Stomach (tissue), 9 donors: ENCODE measurements around the gene CACNA1H. TPM values are rescaled to one million over a fixed set of nuclear protein-coding genes. Genes with fewer than 3 reads are reported as not detected.

Experiments
- DNase-seq, 2 donors: peaks; one replicate each; pipeline versions ENCODE4 v3.0.0 to v3.0.0-alpha.2; 2013 to 2019
- H3K27ac ChIP-seq, 5 donors: fragments of 200-600 bp in 4 of 5; sonication (generic) in 4 of 5; one replicate each; pipeline ENCODE4 v1.5.1; 2013 to 2019; ENCODE audit warnings: mild to moderate bottlenecking in 1 of 5, moderate library complexity in 1 of 5
- H3K27me3 ChIP-seq, 3 donors: fragments of 200-600 bp; sonication (generic); one replicate each; pipeline ENCODE4 v1.5.1; 2017 to 2019; ENCODE audit warnings: mixed run types in 1 of 3
- H3K36me3 ChIP-seq, 4 donors: fragments of 200-600 bp; sonication (generic); 1 replicate in 3 of 4; 2 replicates in 1 of 4; pipeline ENCODE4 v1.5.1; 2016 to 2019
- H3K4me1 ChIP-seq, 4 donors: fragments of 200-600 bp; sonication (generic); one replicate each; pipeline ENCODE4 v1.5.1; 2016 to 2019
- H3K4me3 ChIP-seq, 4 donors: fragments of 200-600 bp; sonication (generic) in 3 of 4; one replicate each; pipeline ENCODE4 v1.5.1; 2016 to 2019; ENCODE audit warnings: mild to moderate bottlenecking in 1 of 4
- H3K9me3 ChIP-seq, 4 donors: fragments of 200-600 bp; sonication (generic); one replicate each; pipeline ENCODE4 v1.5.1; 2016 to 2019
- EP300 ChIP-seq: sonication (generic); formaldehyde crosslinking; IDR thresholded peaks from one replicate; pipeline ENCODE4 v1.6.1; 2017; ENCODE audit warnings: antibody characterized with exemption
- POLR2A ChIP-seq, 4 donors: fragments of 450-650 bp; IDR thresholded peaks; one replicate each; pipeline ENCODE4 v1.6.1; 2016; ENCODE audit warnings: antibody characterized with exemption in 4 of 4, control low read depth in 2 of 4, mild to moderate bottlenecking in 1 of 4, moderate library complexity in 1 of 4
- POLR2AphosphoS5 ChIP-seq, 3 donors: sonication (generic); formaldehyde crosslinking; IDR thresholded peaks; one replicate each; pipeline ENCODE4 v1.6.1; 2016; ENCODE audit warnings: antibody characterized with exemption in 3 of 3
- WGBS, 5 donors: extraction: QIAGEN DNeasy Blood & Tissue Kit in 3 of 5; methylation state at CpG; one replicate each; pipeline versions ENCODE4 v1.1.5 to v1.1.7; 2013 to 2018; 5-methylcytosine and 5-hydroxymethylcytosine counted together
- intact Hi-C: fragments of 100-400 bp; cut with DNase I; formaldehyde crosslinking; loops from one replicate; pipeline ENCODE4 v1.15.1; 2023; ENCODE audit warnings: low total_unique reads
- polyA plus RNA-seq, 3 donors: library from polyadenylated mRNA; stranded (reverse); fragments of 200-250 nt; gene quantifications; one replicate each; pipeline ENCODE4 v1.2.3, GENCODE V29; 2013
- total RNA-seq, 5 donors: library from RNA; depleted of rRNA; stranded (reverse); fragments of >200 nt; gene quantifications; one replicate each; pipeline versions ENCODE4 v1.1.0 to v1.2.3, GENCODE V29; 2014 to 2016
- TF ChIP-seq, protein P1 (sequence below), 7 experiments: fragments of 450-650 bp in 4 of 7; fragments of 200-600 bp in 3 of 7; sonication (generic) in 3 of 7; IDR thresholded peaks; one replicate each; pipeline ENCODE4 v1.5.1; 2016 to 2019; ENCODE audit warnings: antibody characterized with exemption in 7 of 7, control low read depth in 2 of 7, mild to moderate bottlenecking in 1 of 7
- donor health status: healthy with polysubstance abuse.
- donor health status: Bipolar disorder and iron deficiency.
- donor health status: healthy.

The CACNA1H gene
- total and polyA plus RNA-seq, 8 donors = 1.5 to 49.6 (median 19.6) TPM

DNA sequence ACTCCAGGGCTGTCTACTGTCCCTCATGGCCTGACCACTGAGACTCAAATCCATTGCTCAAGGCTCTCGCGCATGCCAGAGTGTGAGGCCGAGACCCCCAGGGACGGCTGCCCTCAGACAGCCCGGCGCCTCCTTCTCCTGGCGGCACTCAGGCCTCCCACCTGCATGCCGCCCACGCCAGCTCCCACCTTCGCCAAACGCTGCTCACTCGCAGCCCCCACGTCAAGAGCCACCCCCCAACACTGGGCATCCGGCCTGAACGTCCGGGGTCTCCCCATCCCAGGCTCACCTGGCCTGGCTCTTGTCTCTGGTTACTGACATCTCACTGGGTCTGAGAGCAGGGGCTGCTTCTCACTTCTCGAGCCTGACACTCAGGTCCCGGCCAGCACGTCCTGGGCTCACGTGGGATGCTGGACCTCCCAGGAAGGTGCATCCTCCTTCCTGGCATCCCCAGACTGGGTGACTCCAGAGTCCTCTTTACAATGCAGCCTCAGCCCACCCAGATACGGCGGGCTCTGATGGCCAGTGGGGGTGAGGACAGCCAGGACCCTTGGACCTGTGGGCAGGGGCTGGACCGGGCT is 12.2 kb upstream of the CACNA1H start:
- WGBS, 5 donors = 84 to 89% (median 87%) methylated on average over 20 to 23 of the region's 23 CpGs
- H3K36me3 ChIP-seq = no peaks in the 10 kb centered on the region
- intact Hi-C loops = no loop called here
- DNase-seq = no peak
- no peaks in the 10 kb centered on the region for H3K4me1 ChIP-seq
- TF ChIP-seq, protein P1, sequence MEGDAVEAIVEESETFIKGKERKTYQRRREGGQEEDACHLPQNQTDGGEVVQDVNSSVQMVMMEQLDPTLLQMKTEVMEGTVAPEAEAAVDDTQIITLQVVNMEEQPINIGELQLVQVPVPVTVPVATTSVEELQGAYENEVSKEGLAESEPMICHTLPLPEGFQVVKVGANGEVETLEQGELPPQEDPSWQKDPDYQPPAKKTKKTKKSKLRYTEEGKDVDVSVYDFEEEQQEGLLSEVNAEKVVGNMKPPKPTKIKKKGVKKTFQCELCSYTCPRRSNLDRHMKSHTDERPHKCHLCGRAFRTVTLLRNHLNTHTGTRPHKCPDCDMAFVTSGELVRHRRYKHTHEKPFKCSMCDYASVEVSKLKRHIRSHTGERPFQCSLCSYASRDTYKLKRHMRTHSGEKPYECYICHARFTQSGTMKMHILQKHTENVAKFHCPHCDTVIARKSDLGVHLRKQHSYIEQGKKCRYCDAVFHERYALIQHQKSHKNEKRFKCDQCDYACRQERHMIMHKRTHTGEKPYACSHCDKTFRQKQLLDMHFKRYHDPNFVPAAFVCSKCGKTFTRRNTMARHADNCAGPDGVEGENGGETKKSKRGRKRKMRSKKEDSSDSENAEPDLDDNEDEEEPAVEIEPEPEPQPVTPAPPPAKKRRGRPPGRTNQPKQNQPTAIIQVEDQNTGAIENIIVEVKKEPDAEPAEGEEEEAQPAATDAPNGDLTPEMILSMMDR (IDR thresholded peaks at IDR 0.05) = no peak
- no peak for TF ChIP-seq EP300
- no peak for TF ChIP-seq POLR2AphosphoS5 (IDR thresholded peaks at IDR 0.05)
- no peak for TF ChIP-seq POLR2A (IDR thresholded peaks at IDR 0.05)
- no peaks in the 10 kb centered on the region for H3K9me3 ChIP-seq
- peaks cover 0 to 26% (median 0%) of the 10 kb centered on the region in 3 donors for H3K27me3 ChIP-seq
- no peak overlapping the region for H3K4me3 ChIP-seq
- H3K27ac ChIP-seq = no peak overlapping the region

DNA sequence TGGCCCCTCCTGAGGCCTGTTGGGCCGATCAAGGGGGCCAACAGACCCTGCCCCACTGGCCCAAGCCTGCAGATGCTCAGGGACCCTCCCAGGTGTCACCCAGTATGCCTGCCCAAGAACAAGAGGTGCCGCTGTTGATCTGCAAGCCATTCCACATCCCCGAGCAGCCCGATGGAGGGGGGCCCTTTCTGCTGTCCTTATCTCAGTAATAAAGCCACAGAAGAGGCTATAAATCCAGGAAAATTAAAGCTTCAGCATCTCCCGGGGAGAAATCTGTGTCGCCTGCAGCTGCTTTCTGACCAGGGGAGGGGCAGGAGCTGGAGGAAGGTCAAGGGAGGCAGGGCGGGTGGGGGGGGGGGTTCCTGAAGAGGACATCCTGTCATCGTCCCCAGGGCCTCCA is 11.7 kb upstream of the CACNA1H start:
- H3K4me1 ChIP-seq = no peaks in the 10 kb centered on the region
- no peak for DNase-seq
- WGBS, 5 donors = 62 to 74% (median 66%) methylated on average over 5 to 8 of the region's 8 CpGs
- intact Hi-C loops = no loop called here
- TF ChIP-seq, protein P1 (IDR thresholded peaks at IDR 0.05) = no peak
- no peak for TF ChIP-seq POLR2AphosphoS5 (IDR thresholded peaks at IDR 0.05)
- no peak for TF ChIP-seq EP300
- no peak for TF ChIP-seq POLR2A (IDR thresholded peaks at IDR 0.05)
- no peak overlapping the region for H3K4me3 ChIP-seq
- no peaks in the 10 kb centered on the region for H3K36me3 ChIP-seq
- peaks cover 0 to 29% (median 0%) of the 10 kb centered on the region in 3 donors for H3K27me3 ChIP-seq
- H3K9me3 ChIP-seq = no peaks in the 10 kb centered on the region
- no peak overlapping the region for H3K27ac ChIP-seq

DNA sequence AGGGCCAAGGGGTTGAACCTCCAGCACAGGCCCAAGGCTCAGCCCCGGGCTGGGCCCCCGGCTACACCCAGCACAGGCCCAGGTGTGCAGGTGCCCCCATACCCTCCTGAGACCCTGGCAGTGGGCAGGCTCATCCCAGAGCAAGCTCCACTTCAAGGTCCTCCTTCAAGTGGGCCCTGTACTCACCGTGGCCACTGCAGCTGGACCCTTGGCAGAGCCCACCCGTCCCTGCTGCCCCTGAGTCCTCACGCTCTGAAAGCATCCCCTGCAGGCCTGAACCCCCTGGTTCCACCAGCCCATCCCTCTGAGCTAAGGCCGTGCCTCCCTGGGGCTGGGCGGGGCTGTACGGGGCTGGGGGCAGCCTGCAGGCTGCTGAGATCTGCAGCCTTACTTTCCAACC is 11.2 kb upstream of the CACNA1H start:
- H3K36me3 ChIP-seq = no peaks in the 10 kb centered on the region
- DNase-seq = no peak
- no peaks in the 10 kb centered on the region for H3K9me3 ChIP-seq
- intact Hi-C loops = no loop called here
- H3K27me3 ChIP-seq = peaks cover 0 to 29% (median 0%) of the 10 kb centered on the region in 3 donors
- no peak overlapping the region for H3K4me3 ChIP-seq
- no peaks in the 10 kb centered on the region for H3K4me1 ChIP-seq
- 76 to 88% (median 80%) methylated on average over 3 to 8 of the region's 8 CpGs for WGBS, 5 donors
- no peak overlapping the region for H3K27ac ChIP-seq
- TF ChIP-seq POLR2AphosphoS5 (IDR thresholded peaks at IDR 0.05) (no peak), POLR2A (IDR thresholded peaks at IDR 0.05) (no peak), EP300 (no peak)
- TF ChIP-seq, protein P1 (IDR thresholded peaks at IDR 0.05) = no peak

- H3K4me3 ChIP-seq = no peak overlapping the region
- no peaks in the 10 kb centered on the region for H3K36me3 ChIP-seq
- H3K27me3 ChIP-seq = peaks cover 0 to 29% (median 0%) of the 10 kb centered on the region in 3 donors
- no peak for DNase-seq
- H3K27ac ChIP-seq = no peak overlapping the region
- WGBS, 5 donors = 70 to 87% (median 84%) methylated on average over 6 to 19 of the region's 19 CpGs
- H3K4me1 ChIP-seq = no peaks in the 10 kb centered on the region
- intact Hi-C loops = no loop called here
- peaks cover 0 to 7% (median 2%) of the 10 kb centered on the region in 4 donors for H3K9me3 ChIP-seq
- TF ChIP-seq EP300 = no peak
- TF ChIP-seq, protein P1 (IDR thresholded peaks at IDR 0.05) = no peak
- TF ChIP-seq POLR2AphosphoS5 (IDR thresholded peaks at IDR 0.05) = no peak
- no peak for TF ChIP-seq POLR2A (IDR thresholded peaks at IDR 0.05)
These were observed 10.0 kb upstream of the CACNA1H start for GRCh38 chr16:1142911-1143310.
